ENCODE measurements around the gene FAM240B. TPM values are rescaled to one million over a fixed set of nuclear protein-coding genes. Genes with fewer than 3 reads are reported as not detected.

The FAM240B gene
- total RNA-seq, 2 donors from 2014 or later: not detected

- Mint-ChIP-seq H3K4me1 (no peaks in the 10 kb centered on the region), H3K36me3 (ENCODE audit: low read depth) (no peaks in the 10 kb centered on the region), H3K27ac (no peak overlapping the region), H3K9me3 (no peaks in the 10 kb centered on the region), H3K4me3 (peak overlapping the region; percentile 65), H3K27me3 (peaks cover 10% of the 10 kb centered on the region)
- ATAC-seq (replicated peaks): no peak
Measured at GRCh38 chr9:38687992-38688391, 31.9 kb downstream of the FAM240B start.

DNA sequence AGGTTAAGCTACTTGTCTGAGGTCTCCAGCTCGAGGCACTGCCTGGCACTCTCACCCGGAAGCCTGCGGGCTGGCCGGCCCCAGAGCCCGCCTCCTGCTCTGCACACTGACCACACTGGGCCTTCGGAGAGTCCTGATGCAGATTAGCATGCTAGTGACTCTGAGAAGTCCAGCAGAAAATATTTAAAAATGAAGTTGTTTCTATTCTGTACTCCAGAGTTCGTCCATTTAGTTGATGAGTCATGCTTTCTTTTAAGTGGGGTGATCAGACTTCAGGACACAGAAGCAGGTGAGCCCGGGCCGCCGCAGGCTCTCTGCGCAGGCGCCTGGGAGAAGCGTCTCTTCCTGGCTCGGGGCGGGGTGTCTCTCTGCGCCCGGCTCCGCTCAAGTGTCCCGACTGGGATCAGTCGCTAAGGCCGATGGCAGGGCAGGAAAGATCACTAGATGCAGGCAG is 32.5 kb downstream of the FAM240B start:
- no peaks in the 10 kb centered on the region for H3K9me3 Mint-ChIP-seq
- peak overlapping the region; percentile 65 for H3K4me3 Mint-ChIP-seq
- no peaks in the 10 kb centered on the region for H3K36me3 Mint-ChIP-seq (ENCODE audit: low read depth)
- ATAC-seq (replicated peaks): peak; percentile 69
- H3K27me3 Mint-ChIP-seq: peaks cover 8% of the 10 kb centered on the region
- no peaks in the 10 kb centered on the region for H3K4me1 Mint-ChIP-seq
- peak overlapping the region; percentile 58 for H3K27ac Mint-ChIP-seq

GRCh38 chr9:38686933-38687332 is 33.0 kb downstream of the FAM240B start:
- H3K36me3 Mint-ChIP-seq (ENCODE audit: low read depth): no peaks in the 10 kb centered on the region
- H3K27ac Mint-ChIP-seq: peak overlapping the region; percentile 58
- H3K4me3 Mint-ChIP-seq: peak overlapping the region; percentile 65
- peaks cover 8% of the 10 kb centered on the region for H3K27me3 Mint-ChIP-seq
- H3K9me3 Mint-ChIP-seq: no peaks in the 10 kb centered on the region
- H3K4me1 Mint-ChIP-seq: no peaks in the 10 kb centered on the region
- ATAC-seq (replicated peaks): no peak

GRCh38 chr9:38685535-38685934 is 34.4 kb downstream of the FAM240B start:
- H3K27me3 Mint-ChIP-seq: peaks cover 5% of the 10 kb centered on the region
- H3K4me1 Mint-ChIP-seq: peaks cover 1% of the 10 kb centered on the region
- no peaks in the 10 kb centered on the region for H3K36me3 Mint-ChIP-seq (ENCODE audit: low read depth)
- H3K9me3 Mint-ChIP-seq: no peaks in the 10 kb centered on the region
- ATAC-seq (replicated peaks): no peak
- H3K4me3 Mint-ChIP-seq: no peak overlapping the region
- H3K27ac Mint-ChIP-seq: no peak overlapping the region

- no peaks in the 10 kb centered on the region for H3K9me3 Mint-ChIP-seq
- H3K27me3 Mint-ChIP-seq: peaks cover 9% of the 10 kb centered on the region
- H3K4me3 Mint-ChIP-seq: no peak overlapping the region
- ATAC-seq (replicated peaks): no peak
- H3K4me1 Mint-ChIP-seq: peaks cover 5% of the 10 kb centered on the region
- H3K27ac Mint-ChIP-seq: no peak overlapping the region
- no peaks in the 10 kb centered on the region for H3K36me3 Mint-ChIP-seq (ENCODE audit: low read depth)
Measured at GRCh38 chr9:38683336-38683735, 36.6 kb downstream of the FAM240B start.

DNA sequence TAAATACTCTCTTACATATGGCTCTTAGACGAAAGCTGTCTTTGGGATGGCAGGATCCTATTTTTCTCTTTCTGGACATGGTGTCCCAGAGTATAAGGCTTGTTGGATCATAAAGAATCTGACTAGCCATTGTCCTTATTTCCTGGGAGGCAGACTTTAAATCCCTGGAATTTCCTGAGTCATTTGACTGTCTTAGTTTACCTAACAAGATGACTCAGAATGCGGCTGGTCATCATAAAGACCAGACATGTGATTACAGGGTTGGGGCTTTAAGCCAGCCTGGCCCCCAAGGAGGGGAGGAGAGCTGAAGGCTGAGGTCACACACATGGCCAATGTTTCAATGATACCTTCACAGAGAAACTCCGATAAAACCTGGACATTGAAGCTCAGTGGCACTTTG is 37.2 kb downstream of the FAM240B start:
- ATAC-seq (replicated peaks): no peak
- Mint-ChIP-seq H3K27me3 (peaks cover 10% of the 10 kb centered on the region), H3K27ac (no peak overlapping the region), H3K9me3 (no peaks in the 10 kb centered on the region), H3K4me3 (no peak overlapping the region), H3K4me1 (peaks cover 5% of the 10 kb centered on the region), H3K36me3 (ENCODE audit: low read depth) (no peaks in the 10 kb centered on the region)

DNA sequence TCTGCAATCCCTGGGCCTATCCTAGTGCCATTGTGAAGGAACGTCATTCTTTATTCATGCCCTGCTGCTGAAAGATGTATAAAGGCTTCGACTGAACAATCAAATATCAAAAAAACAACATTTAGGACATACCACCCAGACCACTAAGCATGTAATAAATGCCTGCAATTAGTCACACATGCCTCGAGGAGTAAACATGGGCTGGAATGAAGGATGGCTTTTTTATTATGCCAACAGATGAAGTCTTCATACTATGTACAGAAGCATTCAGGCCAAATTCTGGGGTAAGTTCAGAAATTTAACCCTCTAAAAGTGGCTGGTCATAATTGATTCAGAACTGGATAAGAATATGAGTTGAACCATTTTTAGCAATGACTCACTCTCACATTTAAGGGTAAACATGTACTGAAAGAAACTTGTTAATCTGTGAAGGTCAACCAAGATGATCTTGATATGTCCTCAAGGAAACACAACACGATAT is 38.1 kb downstream of the FAM240B start:
- H3K36me3 Mint-ChIP-seq (ENCODE audit: low read depth): no peaks in the 10 kb centered on the region
- H3K27ac Mint-ChIP-seq: no peak overlapping the region
- ATAC-seq (replicated peaks): peak; percentile 71
- peaks cover 17% of the 10 kb centered on the region for H3K27me3 Mint-ChIP-seq
- no peaks in the 10 kb centered on the region for H3K9me3 Mint-ChIP-seq
- peaks cover 5% of the 10 kb centered on the region for H3K4me1 Mint-ChIP-seq
- H3K4me3 Mint-ChIP-seq: no peak overlapping the region

DNA sequence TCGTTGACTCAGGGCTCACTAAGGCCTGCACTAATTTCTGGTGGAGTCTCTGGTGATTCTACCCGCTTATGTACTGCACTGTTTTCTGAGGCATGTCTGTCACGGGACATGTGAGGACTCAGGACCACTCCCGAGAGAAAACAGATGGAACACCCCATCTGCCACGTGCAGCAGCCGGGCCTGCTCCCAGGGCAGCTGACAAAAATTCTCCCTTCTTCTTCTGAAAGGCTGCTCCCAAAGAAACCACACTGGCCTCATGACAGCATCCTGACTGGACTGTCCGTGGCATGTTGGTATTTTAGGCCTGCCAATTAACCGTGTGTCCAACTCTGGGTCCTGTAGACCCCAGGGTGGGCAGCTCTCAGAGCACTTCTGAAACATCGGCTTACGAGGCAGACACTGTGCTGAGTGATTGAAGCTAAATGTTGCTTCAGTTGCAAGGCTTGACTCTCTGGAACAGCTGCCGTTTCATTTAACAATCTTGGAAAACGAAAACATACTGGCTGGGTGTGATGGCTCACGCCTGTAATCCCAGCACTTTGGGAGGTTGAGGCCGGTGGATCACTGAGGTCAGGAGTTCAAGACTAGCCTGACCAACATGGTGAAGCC is 39.0 kb downstream of the FAM240B start:
- peaks cover 17% of the 10 kb centered on the region for H3K27me3 Mint-ChIP-seq
- H3K27ac Mint-ChIP-seq: peak overlapping the region; percentile 58
- no peaks in the 10 kb centered on the region for H3K36me3 Mint-ChIP-seq (ENCODE audit: low read depth)
- H3K4me3 Mint-ChIP-seq: no peak overlapping the region
- ATAC-seq (replicated peaks): no peak
- H3K9me3 Mint-ChIP-seq: no peaks in the 10 kb centered on the region
- peaks cover 5% of the 10 kb centered on the region for H3K4me1 Mint-ChIP-seq

DNA sequence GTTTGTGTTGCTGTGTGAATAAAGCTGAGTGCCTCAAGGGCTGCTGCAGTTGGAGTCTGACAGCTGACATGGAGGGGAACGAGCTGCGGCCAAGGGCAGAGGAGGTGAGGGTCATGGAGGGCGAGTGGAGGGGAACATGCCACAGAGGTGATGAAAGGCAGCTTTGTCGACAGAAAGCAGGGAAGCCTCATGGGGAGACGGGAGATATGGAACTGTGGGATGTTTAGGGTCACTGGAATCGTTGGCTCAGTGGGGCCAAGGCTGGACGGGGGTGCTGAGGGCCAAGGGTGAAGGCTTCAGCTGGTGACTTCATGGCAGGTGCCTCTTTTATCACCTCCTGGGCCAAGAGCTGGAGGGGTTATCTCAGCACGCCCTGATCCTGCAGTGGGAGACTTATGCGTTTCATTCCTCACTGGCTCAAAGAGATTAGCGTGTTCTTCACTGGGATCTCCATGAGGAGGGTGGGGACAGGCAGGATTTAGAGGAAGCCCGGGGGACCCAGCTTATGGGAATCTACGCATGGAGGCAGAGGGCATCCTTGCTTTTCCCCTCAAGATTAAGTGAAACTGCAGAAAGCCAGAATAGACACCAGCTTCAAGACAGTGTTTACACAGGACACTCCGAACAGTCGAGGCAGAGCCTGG is 42.2 kb downstream of the FAM240B start:
- Mint-ChIP-seq H3K36me3 (ENCODE audit: low read depth) (no peaks in the 10 kb centered on the region), H3K4me3 (no peak overlapping the region), H3K27me3 (peaks cover 12% of the 10 kb centered on the region), H3K9me3 (no peaks in the 10 kb centered on the region), H3K4me1 (peaks cover 5% of the 10 kb centered on the region), H3K27ac (no peak overlapping the region)
- ATAC-seq (replicated peaks): no peak

DNA sequence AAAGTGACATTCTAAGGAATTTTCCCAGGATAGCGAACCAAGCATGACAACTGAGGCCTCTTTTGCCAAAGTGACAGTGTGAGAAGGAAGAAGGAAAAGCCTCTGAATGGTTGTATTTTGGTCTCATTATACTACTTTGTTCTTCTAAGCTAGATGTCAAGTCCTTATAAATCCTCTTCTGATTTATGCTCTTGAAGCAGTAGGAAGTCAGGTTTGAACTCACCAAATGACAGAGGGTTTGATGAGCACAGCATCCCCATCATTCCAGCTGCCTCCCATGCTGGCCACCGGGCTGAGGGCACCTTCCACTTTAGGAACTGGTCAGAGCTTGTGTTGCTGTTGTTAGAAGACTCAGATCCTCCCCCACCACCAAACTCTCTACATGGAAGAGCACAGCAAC is 44.1 kb downstream of the FAM240B start:
- no peak for ATAC-seq (replicated peaks)
- no peaks in the 10 kb centered on the region for H3K36me3 Mint-ChIP-seq (ENCODE audit: low read depth)

GRCh38 chr9:38675211-38675610 is 44.7 kb downstream of the FAM240B start:
- Mint-ChIP-seq H3K4me3 (no peak overlapping the region), H3K27ac (no peak overlapping the region), H3K9me3 (no peaks in the 10 kb centered on the region), H3K36me3 (ENCODE audit: low read depth) (no peaks in the 10 kb centered on the region), H3K4me1 (peaks cover under 1% of the 10 kb centered on the region), H3K27me3 (peaks cover 9% of the 10 kb centered on the region)
- no peak for ATAC-seq (replicated peaks)

More for the DNA sequence above, 44.1 kb downstream of the FAM240B start:
- Mint-ChIP-seq H3K4me1 (peaks cover 5% of the 10 kb centered on the region), H3K27me3 (peaks cover 12% of the 10 kb centered on the region), H3K27ac (no peak overlapping the region), H3K4me3 (no peak overlapping the region), H3K9me3 (no peaks in the 10 kb centered on the region)

GRCh38 chr9:38673399-38674193 is 46.3 kb downstream of the FAM240B start:
- no peaks in the 10 kb centered on the region for H3K9me3 Mint-ChIP-seq
- no peak for ATAC-seq (replicated peaks)
- H3K27me3 Mint-ChIP-seq: peaks cover 8% of the 10 kb centered on the region

DNA sequence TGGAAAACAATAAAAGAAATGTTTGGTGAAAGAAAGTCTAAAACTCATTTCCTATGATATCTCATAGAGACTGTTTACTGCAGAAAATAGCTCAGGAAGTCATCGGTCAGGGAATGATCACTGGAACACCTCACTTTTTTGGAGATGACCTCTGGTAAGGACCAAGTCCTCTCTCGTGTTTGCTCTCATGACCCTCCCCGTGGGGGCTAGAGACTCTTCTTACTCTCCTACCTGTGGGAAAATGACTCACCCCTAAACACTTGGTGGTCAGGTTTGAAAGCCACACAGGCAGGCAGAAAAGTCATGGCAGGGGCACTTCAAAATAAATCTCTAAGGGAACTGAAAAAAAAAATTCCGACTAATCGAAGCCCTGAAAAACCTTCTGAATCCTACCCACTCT is 48.2 kb downstream of the FAM240B start:
- H3K27me3 Mint-ChIP-seq: peaks cover 3% of the 10 kb centered on the region
- no peaks in the 10 kb centered on the region for H3K9me3 Mint-ChIP-seq
- no peak overlapping the region for H3K4me3 Mint-ChIP-seq
- no peak overlapping the region for H3K27ac Mint-ChIP-seq
- peak; percentile 44 for ATAC-seq (replicated peaks)
- H3K36me3 Mint-ChIP-seq (ENCODE audit: low read depth): no peaks in the 10 kb centered on the region
- no peaks in the 10 kb centered on the region for H3K4me1 Mint-ChIP-seq

More at GRCh38 chr9:38673399-38674193, 46.3 kb downstream of the FAM240B start:
- Mint-ChIP-seq H3K4me3 (no peak overlapping the region), H3K4me1 (no peaks in the 10 kb centered on the region), H3K27ac (no peak overlapping the region), H3K36me3 (ENCODE audit: low read depth) (no peaks in the 10 kb centered on the region)

DNA sequence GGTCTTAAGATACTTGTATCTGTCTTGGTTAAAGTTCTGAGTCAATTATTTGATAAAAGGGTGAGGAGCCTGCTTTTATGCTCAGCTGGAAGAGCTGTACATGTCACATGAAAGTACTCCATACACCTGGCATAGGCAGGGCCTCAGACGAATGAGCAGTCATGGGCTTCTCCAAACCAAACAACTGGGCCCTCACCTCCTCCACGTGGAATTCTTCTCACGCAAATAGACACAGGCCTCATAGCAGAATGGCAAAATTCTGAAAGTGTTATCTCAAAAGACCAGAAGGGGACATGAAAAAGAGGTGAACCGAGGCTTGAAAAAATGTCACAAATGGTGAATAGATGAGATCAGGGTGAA is 48.6 kb downstream of the FAM240B start:
- no peak for ATAC-seq (replicated peaks)
- no peaks in the 10 kb centered on the region for H3K4me1 Mint-ChIP-seq
- H3K4me3 Mint-ChIP-seq: no peak overlapping the region
- H3K27me3 Mint-ChIP-seq: peaks cover 3% of the 10 kb centered on the region
- no peaks in the 10 kb centered on the region for H3K36me3 Mint-ChIP-seq (ENCODE audit: low read depth)
- no peaks in the 10 kb centered on the region for H3K9me3 Mint-ChIP-seq
- H3K27ac Mint-ChIP-seq: no peak overlapping the region
